Activated naive CD8-positive, alpha-beta T cell treated with anti-CD3 and anti-CD28 coated beads, Interleukin-2, amount 50 U/mL, for 16 hours (primary cell): ENCODE results near the gene SLC9A7.

Experiments used
- DNase-seq: peaks from one replicate; pipeline ENCODE4 v3.0.0-alpha.2; 2020; ENCODE audit warnings: low read depth, low spot score

SLC9A7 gene

GRCh38 chrX:46704767-46705386 lies 54.0 kb downstream of the SLC9A7 start:
- DNase-seq: no peak

- DNase-seq: no peak
Measured at GRCh38 chrX:46703980-46704379, 54.9 kb downstream of the SLC9A7 start.

GRCh38 chrX:46698691-46699090 lies 60.2 kb downstream of the SLC9A7 start:
- no peak for DNase-seq

- DNase-seq: no peak
Measured at GRCh38 chrX:46695491-46695890, 63.4 kb downstream of the SLC9A7 start.

- DNase-seq: no peak
Measured at GRCh38 chrX:46694549-46694948, 64.4 kb downstream of the SLC9A7 start.

- no peak for DNase-seq
Measured at GRCh38 chrX:46693149-46693548, 65.8 kb downstream of the SLC9A7 start.

GRCh38 chrX:46690818-46691217 lies 68.1 kb downstream of the SLC9A7 start:
- no peak for DNase-seq

GRCh38 chrX:46687619-46688018 lies 71.3 kb downstream of the SLC9A7 start:
- DNase-seq: no peak

- peak; percentile 1 for DNase-seq
Measured at GRCh38 chrX:46686003-46686645, 72.8 kb downstream of the SLC9A7 start.

GRCh38 chrX:46683048-46683447 lies 75.9 kb downstream of the SLC9A7 start:
- no peak for DNase-seq

GRCh38 chrX:46681849-46682248 lies 77.1 kb downstream of the SLC9A7 start:
- DNase-seq: no peak

- no peak for DNase-seq
Measured at GRCh38 chrX:46678232-46678631, 80.7 kb downstream of the SLC9A7 start.

- no peak for DNase-seq
Measured at GRCh38 chrX:46676399-46677356, 82.2 kb downstream of the SLC9A7 start.

- no peak for DNase-seq
Measured at GRCh38 chrX:46673620-46674359, 85.1 kb downstream of the SLC9A7 start.

GRCh38 chrX:46670316-46670715 lies 88.6 kb downstream of the SLC9A7 start:
- DNase-seq: no peak

- DNase-seq: no peak
Measured at GRCh38 chrX:46666831-46667230, 92.1 kb downstream of the SLC9A7 start.

GRCh38 chrX:46665232-46666152 lies 93.4 kb downstream of the SLC9A7 start:
- no peak for DNase-seq

GRCh38 chrX:46662188-46662958 lies 96.5 kb downstream of the SLC9A7 start:
- no peak for DNase-seq

- no peak for DNase-seq
Measured at GRCh38 chrX:46653482-46653881, 105.4 kb downstream of the SLC9A7 start.
